Large intestine (tissue), 3 donors: ENCODE results near the gene CELF4. TPM values are rescaled to one million over a fixed set of nuclear protein-coding genes. Genes with fewer than 3 reads are reported as not detected.

Source experiments
- DNase-seq, 2 donors: peaks; one replicate each; pipeline versions ENCODE4 v3.0.0 to v3.0.0-alpha.2; 2013
- H3K27ac ChIP-seq: one replicate; pipeline ENCODE4 v1.5.1; 2013; ENCODE audit warnings: low read length
- H3K27me3 ChIP-seq: 2 replicates; pipeline ENCODE4 v1.6.1; 2013; ENCODE audit warnings: low read length; ENCODE audit not compliant: control insufficient read depth, insufficient read depth
- H3K36me3 ChIP-seq: 2 replicates; pipeline ENCODE4 v1.6.1; 2013; ENCODE audit warnings: low read length; ENCODE audit not compliant: control insufficient read depth, insufficient read depth
- H3K4me1 ChIP-seq: one replicate; pipeline ENCODE4 v1.6.1; 2013; ENCODE audit warnings: low read length; ENCODE audit not compliant: control insufficient read depth, insufficient read depth
- H3K4me3 ChIP-seq: one replicate; pipeline ENCODE4 v1.5.1; 2013; ENCODE audit warnings: low read length
- H3K9me3 ChIP-seq: one replicate; pipeline ENCODE4 v1.6.1; 2013; ENCODE audit warnings: mild to moderate bottlenecking, low read depth, low read length, moderate library complexity; ENCODE audit not compliant: control insufficient read depth
- WGBS: methylation state at CpG from one replicate; pipeline ENCODE4 v1.1.5; 2013; ENCODE audit warnings: low lambda C conversion rate; ENCODE audit not compliant: insufficient coverage; 5-methylcytosine and 5-hydroxymethylcytosine counted together
- polyA plus RNA-seq: library from polyadenylated mRNA; unstranded; fragments of 120-200 nt; gene quantifications from one replicate; pipeline ENCODE4 v1.2.1, GENCODE V29; 2013

Gene CELF4
- polyA plus RNA-seq, 1 donor, result 16.2 TPM

DNA sequence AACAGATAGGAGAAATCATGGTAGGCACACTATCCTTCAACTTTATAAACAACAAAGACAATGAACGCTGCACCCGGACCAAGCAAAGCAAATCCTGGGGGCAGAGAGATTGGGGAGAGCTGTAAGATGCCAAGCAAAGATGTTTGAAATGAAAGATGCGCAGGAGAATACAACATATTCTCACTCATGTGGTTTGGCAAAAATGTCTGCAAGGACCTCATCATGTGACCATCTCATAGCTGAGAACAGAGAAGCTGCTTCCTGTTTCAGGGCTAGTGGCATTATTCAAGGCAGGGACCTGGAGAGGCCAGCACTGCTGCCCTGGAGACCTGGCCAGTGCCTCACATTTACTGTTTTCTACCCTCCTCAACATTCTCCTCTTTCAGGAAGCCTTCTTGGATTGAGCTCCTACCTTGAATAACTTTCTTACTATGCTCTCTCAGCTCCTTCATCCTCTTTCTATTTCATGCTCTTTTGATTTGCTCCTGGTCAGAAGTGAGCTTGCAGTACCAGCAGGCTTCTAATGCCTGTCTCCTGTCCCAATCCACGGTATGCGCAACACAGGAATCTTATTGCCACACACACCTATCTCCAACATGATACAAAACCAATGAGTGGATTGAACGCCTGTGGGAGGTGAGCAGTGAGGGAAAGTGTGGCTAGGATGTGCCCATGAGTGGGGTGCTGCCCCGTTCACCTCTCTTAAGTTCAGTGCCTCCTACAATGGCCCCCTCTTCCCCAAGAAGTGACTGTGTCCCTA lies 133.0 kb downstream of the CELF4 start:
- DNase-seq, result no peak
- Histone ChIP-seq H3K27me3 (no peaks in the 10 kb centered on the region), H3K36me3 (no peaks in the 10 kb centered on the region), H3K4me3 (no peak overlapping the region), H3K4me1 (no peaks in the 10 kb centered on the region), H3K27ac (no peak overlapping the region), H3K9me3 (no peaks in the 10 kb centered on the region)
- 86% methylated on average over 1 of the region's 7 CpGs for WGBS

DNA sequence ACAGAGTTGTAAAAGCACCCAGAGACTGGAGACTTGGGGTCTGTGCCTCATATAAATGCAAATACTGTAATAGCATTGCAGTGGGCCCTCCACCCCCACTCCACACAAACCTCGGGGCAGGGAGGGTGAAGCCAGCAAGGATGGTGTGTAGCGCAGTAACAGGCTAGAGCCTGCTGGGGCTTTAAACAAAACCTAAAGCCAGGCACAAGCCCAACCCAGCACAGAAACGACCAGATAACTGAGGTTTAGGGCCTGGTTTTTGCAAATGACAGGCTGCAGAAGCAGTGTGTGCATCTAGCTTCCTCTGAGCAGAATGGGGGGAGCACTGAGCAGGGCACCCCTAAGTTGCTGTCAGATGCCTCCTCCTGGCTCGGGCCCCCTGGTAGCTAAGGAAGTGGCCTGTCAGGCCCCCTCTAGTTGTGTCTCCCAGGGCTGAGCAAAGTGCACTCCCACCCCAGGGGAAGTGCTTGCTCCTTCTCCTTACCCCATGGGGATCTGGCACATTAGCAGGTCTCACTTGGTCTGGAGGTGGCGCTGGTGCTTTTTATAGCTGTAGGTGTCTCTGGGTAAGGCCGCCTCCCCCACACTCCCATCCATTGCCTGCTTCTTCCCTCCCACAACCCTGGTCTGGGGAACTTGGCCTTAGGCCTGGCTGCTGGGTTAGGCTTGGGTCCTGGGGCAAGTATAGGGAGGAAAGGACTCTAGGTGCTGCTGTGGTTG lies 135.1 kb downstream of the CELF4 start:
- WGBS, result no CpG with 5 or more reads among the region's 6 CpGs
- no peak overlapping the region for H3K4me3 ChIP-seq
- H3K27me3 ChIP-seq, result no peaks in the 10 kb centered on the region
- no peaks in the 10 kb centered on the region for H3K36me3 ChIP-seq
- no peak for DNase-seq
- no peak overlapping the region for H3K27ac ChIP-seq
- H3K9me3 ChIP-seq, result no peaks in the 10 kb centered on the region
- H3K4me1 ChIP-seq, result no peaks in the 10 kb centered on the region

- no peak for DNase-seq
- Histone ChIP-seq H3K36me3 (no peaks in the 10 kb centered on the region), H3K4me3 (no peak overlapping the region), H3K27ac (no peak overlapping the region), H3K4me1 (no peaks in the 10 kb centered on the region), H3K9me3 (no peaks in the 10 kb centered on the region), H3K27me3 (no peaks in the 10 kb centered on the region)
- no CpG with 5 or more reads among the region's 4 CpGs for WGBS
These were observed 135.8 kb downstream of the CELF4 start for GRCh38 chr18:37429791-37430190.

GRCh38 chr18:37428288-37428974 lies 137.2 kb downstream of the CELF4 start:
- H3K36me3 ChIP-seq, result no peaks in the 10 kb centered on the region
- no peaks in the 10 kb centered on the region for H3K9me3 ChIP-seq
- no CpG with 5 or more reads among the region's 7 CpGs for WGBS
- no peaks in the 10 kb centered on the region for H3K4me1 ChIP-seq
- no peak overlapping the region for H3K27ac ChIP-seq
- no peak overlapping the region for H3K4me3 ChIP-seq
- DNase-seq, result no peak
- no peaks in the 10 kb centered on the region for H3K27me3 ChIP-seq

- no peaks in the 10 kb centered on the region for H3K36me3 ChIP-seq
- no peaks in the 10 kb centered on the region for H3K27me3 ChIP-seq
- no peaks in the 10 kb centered on the region for H3K4me1 ChIP-seq
- H3K27ac ChIP-seq, result no peak overlapping the region
- DNase-seq, result no peak
- 80% methylated on average over 2 of the region's 15 CpGs for WGBS
- H3K4me3 ChIP-seq, result no peak overlapping the region
- H3K9me3 ChIP-seq, result no peaks in the 10 kb centered on the region
These were observed 139.0 kb downstream of the CELF4 start for GRCh38 chr18:37426586-37426985.

DNA sequence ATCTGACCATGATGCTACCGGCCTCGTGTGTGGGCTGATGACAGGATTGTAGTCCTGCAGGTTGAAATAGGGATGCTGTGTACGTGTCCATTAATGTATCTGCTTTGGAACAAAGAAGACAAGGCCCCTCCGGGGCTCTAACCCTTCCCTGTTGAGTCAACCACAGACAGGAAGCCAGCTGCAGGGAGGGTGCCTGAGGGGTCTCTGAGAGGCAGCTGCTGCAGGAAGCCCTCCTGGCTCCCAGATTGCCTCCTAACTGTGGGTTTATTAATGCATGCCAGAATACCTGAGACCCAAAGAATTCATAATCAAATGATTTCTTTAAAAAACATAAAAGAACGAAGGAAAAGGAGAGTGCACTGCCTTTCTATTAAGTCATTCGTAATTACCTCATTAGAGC lies 140.4 kb downstream of the CELF4 start:
- no peak for DNase-seq
- WGBS, result 100% methylated on average over 1 of the region's 6 CpGs
- Histone ChIP-seq H3K4me3 (no peak overlapping the region), H3K9me3 (no peaks in the 10 kb centered on the region), H3K4me1 (no peaks in the 10 kb centered on the region), H3K27ac (no peak overlapping the region), H3K27me3 (no peaks in the 10 kb centered on the region), H3K36me3 (no peaks in the 10 kb centered on the region)

- H3K4me3 ChIP-seq, result no peak overlapping the region
- no peak overlapping the region for H3K27ac ChIP-seq
- no peaks in the 10 kb centered on the region for H3K36me3 ChIP-seq
- no peaks in the 10 kb centered on the region for H3K27me3 ChIP-seq
- no peak for DNase-seq
- no peaks in the 10 kb centered on the region for H3K9me3 ChIP-seq
- H3K4me1 ChIP-seq, result no peaks in the 10 kb centered on the region
- WGBS, result no CpG with 5 or more reads among the region's 4 CpGs
These were observed 141.1 kb downstream of the CELF4 start for GRCh38 chr18:37424507-37424906.

- Histone ChIP-seq H3K4me1 (no peaks in the 10 kb centered on the region), H3K9me3 (no peaks in the 10 kb centered on the region), H3K4me3 (no peak overlapping the region), H3K27ac (no peak overlapping the region), H3K27me3 (no peaks in the 10 kb centered on the region), H3K36me3 (no peaks in the 10 kb centered on the region)
- WGBS, result 100% methylated on average over 1 of the region's 6 CpGs
- DNase-seq, result no peak
These were observed 143.0 kb downstream of the CELF4 start for GRCh38 chr18:37422596-37422995.

DNA sequence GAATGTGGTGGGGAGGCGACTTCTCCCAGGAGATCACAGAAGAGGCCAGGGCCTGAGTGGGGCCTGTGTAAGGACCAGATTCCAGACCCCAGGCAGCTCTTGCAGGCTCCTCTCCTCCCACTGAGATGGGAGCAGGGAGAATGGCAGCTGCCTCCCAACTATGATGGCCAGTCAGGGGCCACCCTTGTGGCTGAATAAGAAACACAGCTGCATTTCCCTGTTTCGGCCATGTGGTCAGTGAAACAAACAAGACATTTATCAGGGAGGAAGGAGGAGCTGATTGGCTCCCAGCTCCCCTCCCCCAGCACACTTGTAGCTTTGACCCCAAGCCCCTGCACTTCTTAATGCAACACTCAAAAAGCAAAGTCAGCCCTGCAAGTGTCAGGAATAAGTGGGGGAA lies 143.5 kb downstream of the CELF4 start:
- no peak for DNase-seq
- no CpG with 5 or more reads among the region's 2 CpGs for WGBS
- H3K4me3 ChIP-seq, result no peak overlapping the region
- H3K36me3 ChIP-seq, result no peaks in the 10 kb centered on the region
- H3K9me3 ChIP-seq, result no peaks in the 10 kb centered on the region
- H3K27me3 ChIP-seq, result no peaks in the 10 kb centered on the region
- no peaks in the 10 kb centered on the region for H3K4me1 ChIP-seq
- no peak overlapping the region for H3K27ac ChIP-seq

- Histone ChIP-seq H3K27me3 (no peaks in the 10 kb centered on the region), H3K9me3 (no peaks in the 10 kb centered on the region), H3K4me3 (no peak overlapping the region), H3K36me3 (no peaks in the 10 kb centered on the region), H3K4me1 (no peaks in the 10 kb centered on the region), H3K27ac (no peak overlapping the region)
- DNase-seq, result no peak
- WGBS, result no CpG with 5 or more reads among the region's 16 CpGs
These were observed 144.1 kb downstream of the CELF4 start for GRCh38 chr18:37421341-37422077.
